T47D (cell line): ENCODE results near the gene CHMP4B.

Experiments
- DNase-seq, 2 experiments: peaks; one replicate each; pipeline versions ENCODE4 v3.0.0 to v3.0.0-alpha.2; 2011 to 2012; ENCODE audit warnings: low read depth in 1 of 2, low spot score in 1 of 2
- JUND ChIP-seq: IDR thresholded peaks from 2 replicates; pipeline ENCODE4 v1.6.1; 2012; ENCODE audit warnings: low read depth
- in situ Hi-C: cut with HindIII; loops from 2 replicates; pipeline ENCODE4 v1.10.0; 2016; ENCODE audit warnings: low sequenced_read_pairs, low pct_unique_long_range_greater_than_20kb

The CHMP4B gene

DNA sequence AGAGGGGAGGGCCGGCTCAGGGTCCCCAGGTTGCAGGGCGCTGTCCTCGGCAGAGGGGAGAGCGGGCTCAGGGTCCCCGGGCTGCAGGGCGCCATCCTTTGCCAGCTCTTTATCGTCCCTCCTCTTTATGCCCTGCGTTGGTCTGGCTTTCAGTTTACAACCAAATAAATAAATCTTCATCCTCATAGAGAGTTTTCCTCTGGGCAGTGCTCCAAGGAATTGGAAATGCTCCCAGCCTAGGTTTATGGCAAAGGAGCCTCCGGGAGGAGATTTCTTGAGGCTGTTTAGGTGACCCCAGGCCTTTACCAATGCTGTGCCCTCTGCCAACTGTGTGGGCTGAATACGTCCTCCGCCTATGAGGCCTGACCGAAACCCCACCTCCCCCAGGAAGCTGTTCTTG lies 60.2 kb downstream of the CHMP4B start:
- DNase-seq = no peak
- in situ Hi-C loops = no loop called here
- TF ChIP-seq JUND = no peak

DNA sequence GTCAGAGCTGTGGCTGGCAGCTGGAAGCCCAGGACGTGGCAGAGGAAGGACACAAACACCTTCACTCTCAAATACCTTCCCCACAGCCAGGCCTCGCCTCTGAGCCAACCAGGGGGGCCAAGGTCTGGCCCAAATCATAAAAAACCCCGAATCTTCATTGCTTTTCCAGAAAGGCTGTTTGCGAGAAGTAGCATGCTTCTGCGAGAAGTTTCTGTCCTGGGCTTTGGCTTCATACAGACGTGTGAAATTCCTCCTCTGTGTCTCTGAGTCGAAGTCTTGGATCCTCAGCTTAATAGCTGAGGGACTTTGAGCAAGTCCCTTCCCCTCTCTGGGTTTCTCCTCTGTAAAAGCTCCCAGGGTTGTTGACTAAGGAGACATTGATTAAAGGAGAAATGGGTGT lies 63.0 kb downstream of the CHMP4B start:
- no peak for TF ChIP-seq JUND
- no peak for DNase-seq
- in situ Hi-C loops = no loop called here

DNA sequence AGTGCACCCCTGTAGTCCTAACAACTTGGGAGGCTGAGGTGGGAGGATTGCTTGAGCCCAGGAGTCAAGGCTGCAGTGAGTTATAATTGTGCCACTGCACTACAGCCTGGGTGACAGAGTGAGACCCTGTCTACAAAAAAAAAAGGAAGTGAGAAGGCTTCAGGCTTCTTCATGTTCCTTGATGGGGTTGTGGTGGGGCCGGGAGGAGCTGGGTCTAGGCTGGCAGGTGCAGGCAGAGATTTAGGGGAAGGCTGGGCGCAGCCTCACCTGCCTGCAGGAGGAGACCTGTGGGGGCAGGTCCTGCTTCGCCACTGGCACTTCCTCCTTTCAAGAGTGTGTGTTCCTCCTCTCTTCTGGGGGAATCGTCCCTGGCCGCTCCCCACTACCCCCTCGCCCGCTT lies 63.9 kb downstream of the CHMP4B start:
- no peak for TF ChIP-seq JUND
- in situ Hi-C loops = no loop called here

DNA sequence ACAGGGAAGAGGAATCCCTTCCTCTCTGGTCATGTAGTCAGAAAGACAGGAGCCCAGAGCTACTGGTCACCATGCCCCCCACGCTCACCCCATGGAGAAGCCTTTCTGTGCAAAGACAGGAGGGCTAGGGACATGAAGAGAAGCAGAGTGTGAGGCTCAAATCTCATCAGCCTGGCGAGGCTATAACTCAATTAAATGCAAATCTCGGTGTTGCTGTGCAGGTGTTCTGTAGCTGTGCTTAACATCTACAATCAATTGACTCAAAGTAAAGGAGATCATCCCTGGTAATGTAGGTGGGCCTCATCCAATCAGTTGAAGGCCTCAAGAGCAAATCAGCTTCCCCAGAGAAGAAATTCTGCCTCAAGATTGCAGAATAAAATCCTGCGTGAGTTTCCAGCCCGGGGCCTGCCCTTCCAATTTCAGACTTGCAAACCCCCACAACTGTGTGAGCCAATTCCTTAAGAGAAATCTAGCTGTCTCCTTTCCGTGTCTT lies 64.4 kb downstream of the CHMP4B start:
- no peak for TF ChIP-seq JUND
- no peak for DNase-seq
- in situ Hi-C loops = no loop called here

More for the DNA sequence above, 63.9 kb downstream of the CHMP4B start:
- DNase-seq = no peak

DNA sequence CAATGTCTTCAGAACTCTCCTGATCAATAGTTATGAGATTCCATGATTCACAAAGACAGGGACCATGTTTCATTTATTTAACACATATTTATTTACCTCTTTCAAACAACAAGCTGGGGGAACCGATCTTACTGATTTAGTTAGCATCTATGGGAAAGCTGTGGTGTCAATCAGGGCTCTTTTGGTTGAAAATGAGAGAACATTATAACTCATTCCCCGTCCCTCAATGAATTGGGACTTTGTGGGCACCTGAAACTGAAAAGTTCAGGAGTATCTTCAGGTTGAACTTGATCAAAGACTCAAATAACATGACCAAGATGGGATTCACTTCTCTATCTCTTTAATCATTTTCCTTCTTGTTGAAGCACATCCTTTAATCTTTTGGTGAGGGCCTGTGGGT lies 67.4 kb downstream of the CHMP4B start:
- in situ Hi-C loops = no loop called here
- no peak for TF ChIP-seq JUND
- DNase-seq = no peak

DNA sequence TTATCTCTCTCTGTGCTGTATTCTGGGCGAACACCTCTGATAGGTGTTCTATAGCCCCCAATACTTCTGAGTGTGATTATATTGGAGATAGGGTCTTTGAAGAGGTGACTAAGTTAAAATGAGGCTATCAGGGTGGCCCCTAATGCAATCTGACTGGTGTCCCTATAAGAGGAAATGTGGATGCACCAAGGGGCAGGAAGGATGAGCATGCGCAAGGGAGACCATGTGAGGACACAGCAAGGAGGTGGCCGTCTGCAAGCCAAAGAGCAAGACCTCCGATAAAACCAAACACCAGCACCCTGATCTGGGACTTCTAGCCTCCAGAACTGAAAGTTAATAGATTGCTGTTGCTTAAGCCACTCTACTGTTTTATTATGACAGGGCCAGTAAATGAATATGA lies 69.2 kb downstream of the CHMP4B start:
- TF ChIP-seq JUND = no peak
- DNase-seq = no peak
- in situ Hi-C loops = no loop called here

DNA sequence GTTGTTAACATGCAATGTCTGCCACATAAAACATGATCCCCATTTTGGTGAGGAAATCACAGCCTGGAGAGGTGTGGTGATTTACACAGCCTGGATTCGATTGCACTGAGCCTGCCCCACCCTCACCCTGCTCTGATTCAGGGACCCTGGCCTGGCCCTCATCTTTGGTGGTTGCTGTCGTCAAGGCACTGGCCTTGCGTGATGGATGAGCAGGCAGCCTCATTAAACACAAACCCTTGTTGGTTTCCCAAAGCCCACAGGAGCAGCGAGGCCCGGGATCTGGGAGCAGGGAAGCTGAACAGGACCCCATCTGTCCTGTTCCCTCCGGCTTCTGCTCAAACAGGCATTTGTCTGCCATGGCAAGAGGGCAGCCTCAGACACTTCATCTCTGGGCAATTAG lies 70.8 kb downstream of the CHMP4B start:
- in situ Hi-C loops = no loop called here
- DNase-seq = no peak
- no peak for TF ChIP-seq JUND

DNA sequence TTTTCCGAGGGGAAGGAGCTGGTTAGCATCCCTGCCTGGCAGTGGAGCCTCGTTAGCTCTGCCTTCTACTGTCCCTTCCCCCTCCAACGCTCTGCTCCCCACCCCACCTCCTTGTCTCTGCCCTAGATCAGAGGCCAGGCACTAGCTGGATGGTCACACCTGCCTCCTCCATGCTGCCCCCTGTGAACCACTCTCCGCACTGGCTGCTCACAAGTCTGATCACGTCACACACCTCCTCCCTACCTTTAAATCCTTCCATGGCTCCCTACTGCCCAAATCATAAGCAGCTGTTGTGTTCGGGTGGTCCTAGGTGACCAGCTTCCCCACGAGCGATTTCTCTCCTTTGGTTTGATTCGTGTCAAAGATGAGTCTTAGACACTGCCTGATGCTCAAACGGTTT lies 71.3 kb downstream of the CHMP4B start:
- in situ Hi-C loops = no loop called here
- no peak for TF ChIP-seq JUND
- no peak for DNase-seq

DNA sequence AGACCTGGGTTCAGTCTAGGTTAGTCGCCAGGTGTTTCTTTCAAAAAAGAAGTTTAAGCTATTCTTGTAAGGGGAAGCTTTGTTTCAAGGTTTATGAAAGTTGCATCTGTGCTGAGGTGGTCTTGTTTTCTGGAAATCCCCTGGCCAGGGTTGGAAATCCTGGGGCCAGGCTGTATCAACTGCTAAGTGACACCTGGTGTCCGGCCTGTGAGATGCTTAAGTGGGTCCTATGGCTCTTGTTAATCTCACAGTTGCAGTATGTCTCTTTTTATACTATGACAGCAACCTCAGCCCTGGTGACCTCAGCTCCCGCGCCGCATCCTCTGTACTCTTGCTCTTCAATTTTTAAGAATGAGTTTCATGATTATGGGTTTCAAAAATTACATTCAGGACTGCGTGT lies 72.0 kb downstream of the CHMP4B start:
- TF ChIP-seq JUND = no peak
- in situ Hi-C loops = no loop called here
- DNase-seq = no peak

DNA sequence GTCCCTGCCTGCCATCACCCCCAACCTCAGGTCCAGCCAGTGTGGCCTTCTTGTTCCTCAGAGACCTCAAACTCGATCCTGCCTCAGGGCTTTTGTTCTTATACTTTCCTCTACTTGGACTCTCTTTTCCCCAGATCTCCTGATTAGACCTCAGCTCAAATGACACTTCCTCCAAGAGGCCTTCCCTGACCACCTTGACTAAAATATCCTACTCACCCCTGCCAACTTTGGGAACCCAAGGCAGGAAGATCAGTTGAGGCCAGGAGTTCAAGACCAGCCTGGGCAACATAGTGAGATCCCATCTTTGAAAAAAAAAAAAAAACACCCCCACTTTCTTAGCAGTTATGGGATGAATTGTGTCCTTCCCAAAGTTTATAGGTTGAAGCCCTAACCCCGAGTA lies 73.5 kb downstream of the CHMP4B start:
- TF ChIP-seq JUND = no peak
- in situ Hi-C loops = no loop called here
- no peak for DNase-seq

DNA sequence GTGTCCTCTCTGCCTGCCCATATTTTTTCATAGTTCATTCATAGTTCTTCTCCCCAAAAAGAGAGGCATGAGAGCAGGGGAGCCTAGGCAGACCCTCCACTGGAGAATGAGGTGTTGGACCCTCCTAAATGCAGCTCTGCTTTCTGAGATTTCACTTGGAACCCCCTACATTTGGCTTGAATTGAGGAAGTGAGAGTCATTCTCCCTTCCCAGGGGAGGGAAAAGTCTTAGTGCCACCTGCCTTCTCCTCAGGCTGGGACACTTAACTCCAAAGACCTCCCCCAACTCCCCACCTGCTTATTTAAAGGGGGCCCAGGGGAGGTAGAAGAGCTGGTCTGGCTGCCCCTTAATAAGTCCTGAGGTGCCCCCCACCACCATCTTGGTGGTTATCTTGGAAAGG lies 78.2 kb downstream of the CHMP4B start:
- TF ChIP-seq JUND = no peak
- no peak for DNase-seq
- in situ Hi-C loops = no loop called here

DNA sequence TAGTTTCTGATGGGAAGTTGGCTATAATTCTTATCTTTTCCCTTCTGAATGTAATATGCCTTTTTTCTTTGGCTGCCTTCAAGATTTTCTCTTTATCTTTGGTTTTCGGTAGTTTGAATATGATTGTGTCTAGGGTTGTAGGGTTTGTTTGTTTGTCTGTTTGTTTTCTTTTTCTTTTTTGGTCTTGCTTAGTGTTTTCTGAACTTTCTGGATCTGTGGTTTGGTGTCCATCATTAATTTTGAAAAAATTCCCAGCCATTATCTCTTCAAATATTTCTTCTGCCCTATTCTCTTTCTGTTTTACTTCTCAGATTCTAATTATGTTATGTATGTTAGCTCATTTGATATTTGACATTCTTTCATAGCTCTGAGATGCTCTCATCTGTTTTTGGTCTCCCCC lies 79.4 kb downstream of the CHMP4B start:
- no peak for DNase-seq
- TF ChIP-seq JUND = no peak
- in situ Hi-C loops = no loop called here

DNA sequence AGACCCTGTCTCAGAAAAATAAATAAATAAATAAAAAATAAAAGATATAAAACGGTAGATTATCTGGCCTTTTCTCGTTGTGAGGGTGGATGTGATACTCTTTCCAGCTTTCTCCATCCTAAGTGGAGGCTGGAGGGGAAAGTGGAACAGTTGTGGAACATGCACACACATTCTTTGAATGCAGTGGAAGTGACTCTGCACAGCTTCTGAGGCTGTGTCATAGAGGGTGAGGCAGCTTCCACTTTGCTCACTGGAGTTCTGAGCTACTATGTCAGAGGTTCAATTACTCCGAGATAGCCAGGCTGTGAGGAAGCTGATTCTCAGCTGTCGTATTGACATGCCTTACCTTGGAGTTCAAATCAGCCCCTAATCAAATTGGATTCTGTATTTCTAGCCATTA lies 82.2 kb downstream of the CHMP4B start:
- TF ChIP-seq JUND = no peak

DNA sequence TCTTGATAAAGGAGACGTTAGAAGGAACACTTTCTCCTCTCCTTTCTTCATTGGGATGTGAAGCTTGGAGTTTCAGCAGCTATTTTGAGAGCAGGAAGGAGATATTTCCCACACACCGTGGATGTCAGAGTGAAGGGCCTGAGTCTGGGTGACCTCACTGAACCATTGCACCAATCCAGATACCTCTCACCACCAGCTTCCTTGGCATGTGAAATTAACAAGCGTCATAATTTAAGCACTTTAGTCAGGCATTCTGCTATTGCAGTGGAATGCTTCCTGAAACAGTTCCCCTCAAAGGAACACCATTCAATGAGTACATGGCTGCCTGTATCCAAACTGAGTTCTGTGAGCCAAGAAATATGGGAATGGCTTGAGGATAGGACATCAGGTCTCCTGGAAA lies 83.7 kb downstream of the CHMP4B start:
- in situ Hi-C loops = no loop called here
- TF ChIP-seq JUND = no peak
- DNase-seq = no peak

More for the DNA sequence above, 82.2 kb downstream of the CHMP4B start:
- in situ Hi-C loops = no loop called here
- DNase-seq = no peak
